T-helper 2 cell treated with Interferon-gamma antibody and Interleukin-4, amounts not matched to agents 100 ng/mL and 5 ng/mL, for 36 hours (primary cell): ENCODE measurements around the gene HNRNPCL4. TPM values are rescaled to one million over a fixed set of nuclear protein-coding genes. Genes with fewer than 3 reads are reported as not detected.
"Not testable (repeated sequence)": the region's sequence is repeated elsewhere in the genome, so short reads cannot be mapped to it uniquely, and the experiment has no call there.

Source experiments
- intact Hi-C: fragments of 100-400 bp; cut with micrococcal nuclease; formaldehyde crosslinking; loops from one replicate; pipeline ENCODE4 v1.15.1; 2023
- total RNA-seq: library from RNA; stranded (reverse); gene quantifications from 2 replicates; pipeline ENCODE4 v1.2.3, GENCODE V29; 2022

HNRNPCL4 gene
- not detected in 2 replicates for total RNA-seq

DNA sequence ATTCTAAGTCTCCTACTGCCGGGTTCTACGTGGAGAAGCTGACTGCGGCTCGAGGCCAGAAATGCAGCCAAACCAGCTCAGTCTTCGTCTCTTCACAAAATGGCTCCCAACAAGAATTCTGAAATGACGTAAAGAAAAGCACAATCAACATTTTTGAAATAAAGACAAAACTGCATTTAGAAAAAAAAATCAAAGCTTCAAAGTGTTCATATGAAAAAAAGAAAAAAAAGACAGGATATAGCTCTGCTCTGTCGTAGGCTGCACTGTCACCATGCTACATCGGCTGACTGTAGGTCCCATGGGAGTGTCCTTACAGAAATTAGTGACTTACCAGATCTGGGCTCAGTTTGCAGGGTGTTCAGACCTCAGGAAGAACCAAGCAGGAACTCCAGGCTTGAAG, at the start of gene HNRNPCL4:
HNRNPCL4 (minus strand) TSS at position 101 of the 400 bp plus-strand sequence. CDS start 164 bp downstream, outside the sequence.
- intact Hi-C loops, result not testable (repeated sequence)

DNA sequence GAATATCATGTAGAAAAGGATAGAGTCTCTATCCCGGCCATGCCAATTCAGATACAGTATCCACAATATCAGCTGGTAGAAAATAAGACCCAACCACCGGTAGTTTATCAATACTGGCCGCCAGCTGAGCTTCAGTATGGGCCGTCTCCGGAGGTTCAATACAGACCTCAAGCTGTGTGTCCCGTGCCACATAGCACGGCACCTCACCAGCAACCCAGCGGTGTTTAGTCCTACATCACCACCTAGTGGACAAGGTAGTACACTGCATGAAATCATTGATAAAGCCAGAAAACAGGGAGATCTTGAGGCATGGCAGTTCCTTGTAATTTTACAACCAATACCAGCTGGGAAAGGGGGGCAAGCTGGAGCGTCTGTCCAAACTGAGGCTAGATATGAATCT, 43.3 kb upstream of the HNRNPCL4 start:
- intact Hi-C loops, result not testable (repeated sequence)

DNA sequence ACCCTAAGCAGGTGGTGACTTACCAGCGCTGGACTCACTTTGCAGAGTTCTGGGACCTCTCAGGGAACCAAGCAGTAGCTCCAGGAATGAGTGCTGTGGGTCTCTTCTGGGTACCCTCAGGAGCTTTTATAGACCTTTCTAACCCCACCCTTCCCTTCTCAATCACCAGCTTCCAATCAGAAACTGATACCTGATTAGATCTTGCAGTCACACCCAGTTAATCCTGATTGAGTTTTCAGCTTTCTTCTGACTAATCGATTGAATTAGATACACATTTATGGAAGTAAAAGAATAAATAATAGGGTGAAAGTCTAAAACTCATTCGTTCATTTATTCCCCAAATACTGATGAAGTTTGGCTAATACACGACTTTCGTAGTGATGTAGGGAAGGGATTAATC, 35.9 kb upstream of the HNRNPCL4 start, which contains the start of gene PRAMEF13:
PRAMEF13 (minus strand) TSS at position 101 of the 400 bp plus-strand sequence. CDS start 1,820 bp downstream, outside the sequence.
- intact Hi-C loops, result not testable (repeated sequence)

DNA sequence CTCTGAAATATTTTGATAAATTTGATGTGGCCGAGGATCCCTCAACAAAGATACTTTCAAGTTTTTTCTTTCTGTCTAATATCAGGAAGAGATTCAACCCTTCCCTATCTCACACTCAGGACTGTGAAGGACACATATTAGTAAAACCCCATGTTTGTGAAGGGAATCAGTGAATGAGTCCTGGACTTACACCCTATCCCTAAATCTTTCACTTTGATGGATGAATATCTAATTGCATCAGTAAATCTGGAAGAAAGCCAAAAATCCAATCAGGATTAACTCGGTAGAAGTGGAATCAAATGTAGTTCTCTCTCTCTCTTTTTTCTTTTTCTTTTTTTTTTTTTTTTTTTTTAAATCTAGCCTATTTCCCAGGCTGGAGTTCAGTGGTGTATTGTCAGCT, 6.1 kb upstream of the HNRNPCL4 start, which contains the start of gene PRAMEF9:
PRAMEF9 (plus strand) TSS at position 301 of the 400 bp plus-strand sequence. CDS start 3,433 bp downstream, outside the sequence.
- intact Hi-C loops, result not testable (repeated sequence)

DNA sequence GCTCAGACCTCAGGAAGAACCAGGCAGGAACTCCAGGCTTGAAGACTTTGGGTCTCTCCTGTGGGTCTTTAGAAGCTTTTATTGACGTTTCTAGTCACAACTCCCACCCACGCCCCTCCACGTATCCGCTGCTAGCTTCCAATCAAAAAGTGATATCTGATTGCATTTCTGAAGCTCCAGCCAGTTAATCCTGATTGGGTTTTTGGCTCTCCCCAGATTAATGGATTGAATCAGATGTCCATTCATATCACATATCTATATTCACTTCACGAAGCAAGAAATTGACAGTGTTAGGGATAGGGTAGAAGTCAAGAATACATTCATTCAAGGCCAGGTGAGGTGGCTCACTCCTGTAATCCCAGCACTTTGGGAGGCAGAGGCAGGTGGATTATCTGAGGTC, 9.5 kb downstream of the HNRNPCL4 start, which contains the start of gene PRAMEF26:
PRAMEF26 (minus strand) TSS at position 101 of the 400 bp plus-strand sequence. CDS start 2,914 bp downstream, outside the sequence.
- intact Hi-C loops, result not testable (repeated sequence)

DNA sequence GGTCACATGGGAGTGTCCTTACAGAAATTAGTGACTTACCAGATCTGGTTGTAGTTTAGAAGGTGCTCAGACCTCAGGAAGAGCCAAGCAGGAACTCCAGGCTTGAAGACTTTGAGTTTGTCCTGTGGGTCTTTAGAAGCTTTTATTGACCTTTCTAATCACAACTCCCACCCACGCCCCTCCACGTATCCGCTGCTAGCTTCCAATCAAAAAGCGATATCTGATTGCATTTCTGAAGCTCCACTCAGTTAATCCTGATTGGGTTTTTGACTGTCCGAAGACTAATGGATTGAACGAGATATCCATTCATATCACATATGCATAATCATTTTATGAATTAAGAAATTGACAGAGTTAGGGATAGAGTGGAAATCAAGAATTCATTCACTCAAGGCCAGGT, 48.7 kb downstream of the HNRNPCL4 start, which contains the start of gene HNRNPCL2:
HNRNPCL2 (minus strand) TSS at position 101 of the 400 bp plus-strand sequence. CDS start 454 bp downstream, outside the sequence.
- intact Hi-C loops, result not testable (repeated sequence)

Other genes with a start within 250 kb of the HNRNPCL4 start
- not detected in 2 replicates for gene PRAMEF7, start 249.0 kb downstream of the HNRNPCL4 start, total RNA-seq
- gene PRAMEF6, start 218.1 kb downstream of the HNRNPCL4 start, total RNA-seq, result not detected in 2 replicates
- gene PRAMEF27, start 109.1 kb downstream of the HNRNPCL4 start, total RNA-seq, result not detected in 2 replicates
- not detected in 2 replicates for gene HNRNPCL3, start 104.9 kb downstream of the HNRNPCL4 start, total RNA-seq
- not detected in 2 replicates for gene PRAMEF25, start 94.9 kb downstream of the HNRNPCL4 start, total RNA-seq
- not detected in 2 replicates for gene HNRNPCL2, start 48.8 kb downstream of the HNRNPCL4 start, total RNA-seq
- gene PRAMEF26, start 9.6 kb downstream of the HNRNPCL4 start, total RNA-seq, result not detected in 2 replicates
- not detected in 2 replicates for gene PRAMEF9, start 6.2 kb upstream of the HNRNPCL4 start, total RNA-seq
- not detected in 2 replicates for gene PRAMEF13, start 35.8 kb upstream of the HNRNPCL4 start, total RNA-seq
- gene PRAMEF18, start 60.5 kb upstream of the HNRNPCL4 start, total RNA-seq, result not detected in 2 replicates
- gene PRAMEF5, start 88.6 kb upstream of the HNRNPCL4 start, total RNA-seq, result not detected in 2 replicates
- not detected in 2 replicates for gene PRAMEF8, start 119.5 kb upstream of the HNRNPCL4 start, total RNA-seq
- gene PRAMEF33, start 137.9 kb upstream of the HNRNPCL4 start, total RNA-seq, result not detected in 2 replicates
- not detected in 2 replicates for gene PRAMEF15, start 149.9 kb upstream of the HNRNPCL4 start, total RNA-seq
- not detected in 2 replicates for gene PRAMEF14, start 181.5 kb upstream of the HNRNPCL4 start, total RNA-seq
- not detected in 2 replicates for gene PRAMEF19, start 206.3 kb upstream of the HNRNPCL4 start, total RNA-seq
- not detected in 2 replicates for gene PRAMEF17, start 224.0 kb upstream of the HNRNPCL4 start, total RNA-seq
- gene PRAMEF20, start 244.8 kb upstream of the HNRNPCL4 start, total RNA-seq, result not detected in 2 replicates